CD4-positive, alpha-beta T cell treated with Interleukin-17A for 4 hours (primary cell): ENCODE measurements around the gene SH3TC1.

ENCODE experiments used
- DNase-seq: peaks from one replicate; pipeline ENCODE4 v3.0.0-alpha.2; 2020; ENCODE audit warnings: mixed read lengths

The SH3TC1 gene

DNA sequence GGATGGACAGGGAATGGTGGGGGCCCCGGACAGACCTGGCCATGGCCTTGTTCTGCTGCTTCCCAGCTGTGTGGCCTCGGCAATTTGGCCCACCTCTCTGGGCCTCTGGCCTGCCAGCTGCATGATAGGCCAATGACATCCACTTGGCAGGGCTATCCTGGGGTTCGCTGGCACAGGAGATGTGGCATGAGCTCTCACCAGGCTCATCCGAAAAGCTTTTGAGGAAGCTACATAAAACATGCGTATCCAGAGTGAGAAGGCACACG lies 18.1 kb downstream of the SH3TC1 start:
- no peak for DNase-seq

DNA sequence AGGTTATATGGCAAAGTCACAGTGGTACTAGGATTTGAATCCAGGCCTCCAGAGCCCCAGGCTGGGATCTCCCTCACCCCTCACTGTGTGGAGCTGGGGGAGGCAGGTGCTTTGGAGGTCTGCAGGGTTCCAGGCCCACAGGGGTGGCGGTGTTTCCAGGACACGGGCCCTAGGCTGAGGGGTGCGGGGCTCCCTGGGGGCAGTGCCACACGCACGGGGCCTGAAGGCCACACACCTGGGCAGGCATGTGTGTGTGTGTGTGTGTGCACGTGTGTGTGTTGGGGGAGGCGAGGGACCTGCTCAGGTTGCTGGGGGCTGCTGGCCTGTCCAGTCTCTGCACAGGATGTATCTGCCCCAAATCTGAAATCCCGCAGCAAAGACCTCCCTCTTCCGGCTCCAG lies 18.8 kb downstream of the SH3TC1 start:
- DNase-seq = no peak

DNA sequence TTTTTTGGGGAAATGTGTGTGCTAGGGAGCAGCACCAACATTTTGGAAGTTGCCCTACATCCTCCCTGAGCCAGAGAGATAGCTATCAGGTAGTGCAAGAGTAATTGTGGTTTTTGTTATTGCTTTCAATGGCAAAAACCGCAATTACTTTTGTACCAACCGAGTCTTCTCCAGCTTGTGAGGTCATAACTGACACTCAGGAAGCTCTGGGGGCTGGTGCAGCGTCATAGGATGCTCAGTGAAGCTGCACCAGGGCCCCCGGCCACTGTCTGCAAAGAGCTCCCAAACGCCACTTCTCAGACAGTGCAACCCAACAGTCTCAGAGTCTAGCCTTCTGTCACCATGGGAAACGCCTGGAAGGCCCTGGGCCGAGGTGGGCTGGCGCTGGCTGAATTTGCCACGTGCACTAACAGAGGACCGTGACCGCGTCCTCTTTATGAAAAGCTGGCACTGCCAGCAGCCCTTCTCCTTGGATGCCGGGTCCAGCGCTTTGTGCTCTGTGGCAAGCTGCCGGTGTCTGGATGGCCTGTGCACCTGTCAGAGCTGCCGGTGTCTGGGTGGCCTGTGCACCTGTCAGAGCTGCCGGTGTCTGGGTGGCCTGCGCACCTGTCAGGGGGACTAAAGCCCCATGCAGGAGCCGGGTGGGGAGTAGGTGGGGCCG lies 19.4 kb downstream of the SH3TC1 start:
- no peak for DNase-seq

DNA sequence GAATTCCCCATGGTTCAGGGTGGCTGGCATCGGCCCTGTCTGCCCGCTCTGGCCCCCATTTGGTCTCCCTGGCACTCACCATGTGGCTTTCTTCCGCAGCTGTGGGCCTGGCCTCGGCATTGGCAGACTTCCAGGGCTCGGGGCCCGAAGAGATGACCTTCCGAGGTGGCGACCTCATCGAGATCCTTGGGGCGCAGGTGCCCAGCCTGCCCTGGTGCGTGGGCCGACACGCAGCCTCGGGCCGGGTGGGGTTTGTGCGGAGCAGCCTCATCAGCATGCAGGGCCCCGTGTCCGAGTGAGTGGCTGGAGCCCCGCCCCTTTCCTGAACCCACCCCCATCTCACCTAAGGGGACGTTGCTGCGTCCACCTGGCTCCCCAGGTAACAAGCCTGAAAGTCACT lies 20.1 kb downstream of the SH3TC1 start:
- no peak for DNase-seq

DNA sequence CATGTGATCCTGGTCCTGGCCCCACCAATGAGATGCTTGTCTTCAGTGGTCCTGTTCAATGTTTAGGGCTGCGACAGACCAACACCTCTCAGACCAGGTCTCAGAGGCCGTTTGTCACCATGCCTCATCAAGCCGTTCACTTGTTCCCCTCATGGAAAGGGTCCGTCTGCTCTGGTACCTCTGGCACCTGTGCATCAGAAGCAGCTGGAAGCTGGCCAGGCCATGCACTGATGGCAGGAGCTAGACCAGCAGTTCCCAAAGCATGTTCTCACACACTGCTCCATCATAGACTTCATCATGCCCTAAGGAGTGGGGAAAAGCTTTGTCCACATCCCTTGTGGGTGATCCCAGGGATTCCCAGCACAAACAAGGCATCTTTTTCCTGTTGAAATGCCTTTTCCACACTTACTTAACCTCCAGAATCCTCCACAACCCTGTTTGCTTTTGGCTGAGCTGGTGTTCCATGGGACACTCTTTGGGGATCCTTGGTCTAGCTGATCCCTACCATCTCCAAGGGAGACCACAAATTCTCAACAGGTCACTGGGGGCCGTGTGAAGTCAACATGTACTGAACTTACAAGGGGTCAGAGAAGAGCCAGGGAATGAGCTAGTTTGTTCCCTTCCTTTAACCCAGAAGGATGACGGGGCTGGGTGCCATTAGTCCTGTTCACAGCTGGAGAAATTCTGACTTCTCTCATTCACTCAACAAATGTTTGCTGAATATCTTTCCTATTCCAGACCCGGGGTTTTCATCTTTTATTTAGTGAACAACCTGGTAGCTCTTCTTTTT lies 21.8 kb downstream of the SH3TC1 start:
- no peak for DNase-seq

DNA sequence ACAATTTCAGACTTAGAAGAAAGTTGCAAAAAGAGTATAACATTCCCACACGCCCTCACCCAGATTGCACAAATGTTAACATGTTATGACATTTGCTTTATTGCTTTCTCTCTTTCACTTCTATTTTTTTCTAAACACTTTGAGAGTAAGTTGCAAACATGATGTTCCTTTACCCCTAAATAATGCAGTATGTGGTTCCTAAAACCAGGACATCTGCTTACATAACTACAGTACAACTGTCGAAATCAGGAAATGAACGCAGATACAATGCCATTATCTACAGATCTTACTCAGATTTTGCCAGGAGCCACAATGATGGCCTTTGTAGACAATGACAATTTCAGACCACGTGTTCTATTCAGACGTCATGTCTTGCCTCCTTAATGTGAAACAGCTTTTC lies 22.4 kb downstream of the SH3TC1 start:
- no peak for DNase-seq

DNA sequence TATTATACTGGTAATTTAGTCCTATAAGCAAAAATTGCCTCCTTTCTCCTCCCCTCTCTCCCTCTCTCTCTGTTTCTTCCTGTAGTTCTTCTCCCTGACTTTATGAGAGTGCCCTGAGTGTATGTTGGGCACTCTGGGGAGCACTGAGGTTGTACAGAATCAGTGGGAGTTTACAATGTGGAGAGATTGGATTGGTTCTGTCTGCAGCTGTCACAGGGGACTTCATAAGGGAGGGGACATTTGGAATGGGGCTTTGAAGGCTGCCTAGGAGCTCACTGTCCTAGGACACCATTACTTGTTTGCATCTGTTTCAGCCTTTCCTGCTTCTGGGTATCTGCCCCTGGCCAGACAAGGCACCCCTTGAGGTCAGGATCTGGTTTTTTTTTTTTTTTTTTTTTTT lies 22.9 kb downstream of the SH3TC1 start:
- no peak for DNase-seq

DNA sequence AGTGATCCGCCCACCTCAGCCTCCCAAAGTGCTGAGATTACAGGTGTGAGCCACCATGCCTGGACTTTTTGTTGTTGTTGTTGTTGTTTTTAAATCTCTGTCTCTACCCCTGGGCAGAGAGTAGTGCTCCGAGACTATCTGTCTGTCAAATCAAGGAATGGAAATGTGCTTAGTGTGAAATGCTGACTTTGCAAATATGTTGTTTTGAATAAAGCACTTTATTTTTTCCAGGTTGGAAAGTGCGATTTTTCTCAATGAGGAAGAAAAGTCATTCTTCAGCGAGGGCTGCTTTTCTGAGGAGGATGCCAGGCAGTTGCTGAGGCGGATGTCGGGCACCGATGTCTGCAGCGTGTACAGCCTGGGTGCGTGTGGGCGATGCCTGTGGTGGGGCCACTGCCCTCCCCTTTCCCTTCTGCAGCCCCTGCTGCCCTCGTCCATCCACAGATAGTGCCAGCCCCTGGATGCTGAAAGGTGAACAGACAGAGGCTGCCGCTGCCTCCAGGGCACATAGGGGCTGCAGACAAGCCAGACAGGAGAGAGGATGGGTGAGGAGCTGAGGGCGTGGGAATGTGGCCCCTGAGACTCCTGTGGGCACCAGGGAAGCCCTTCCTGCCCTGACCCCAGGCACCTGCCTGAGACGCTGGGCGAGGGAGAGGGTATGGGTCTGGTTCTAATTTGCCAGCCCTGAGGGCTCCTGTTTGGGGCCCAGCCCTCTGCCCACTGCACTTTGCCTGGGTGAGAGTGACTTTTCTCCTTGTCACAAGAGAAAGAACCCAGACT lies 23.7 kb downstream of the SH3TC1 start:
- DNase-seq = no peak

DNA sequence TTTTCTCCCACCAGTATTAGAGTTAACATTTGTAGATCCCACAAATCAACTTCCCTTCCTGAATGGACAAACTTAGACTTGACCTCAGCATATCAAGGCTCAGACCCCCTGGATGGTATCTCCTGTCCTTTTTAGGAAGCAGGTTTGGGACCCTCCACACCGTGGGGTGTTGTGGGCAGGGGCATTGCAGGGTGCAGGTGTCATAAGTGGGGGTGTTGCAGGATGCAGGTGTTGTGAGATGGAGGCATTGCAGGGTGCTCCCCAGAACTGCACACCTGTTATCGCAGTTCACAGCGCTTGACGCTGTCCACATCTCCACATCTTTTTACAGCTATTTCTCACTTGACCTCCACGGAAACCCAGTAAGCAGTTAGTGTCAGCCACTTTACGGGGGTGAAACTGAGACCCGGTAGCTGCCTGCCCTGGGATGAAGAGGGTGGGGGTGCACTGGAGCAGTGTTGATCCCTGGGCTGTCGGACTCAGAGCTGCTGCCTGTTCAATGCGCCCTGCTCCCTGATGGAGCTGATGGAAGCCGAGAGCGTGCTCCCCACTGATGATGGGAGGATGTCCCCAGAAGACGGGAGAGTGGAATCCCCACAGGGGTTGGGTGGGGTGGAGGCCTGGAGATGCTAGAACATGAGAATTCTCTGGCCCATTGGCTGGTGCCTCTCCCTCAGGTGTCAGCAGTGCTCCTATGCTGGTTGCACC lies 25.3 kb downstream of the SH3TC1 start:
- DNase-seq = no peak

DNA sequence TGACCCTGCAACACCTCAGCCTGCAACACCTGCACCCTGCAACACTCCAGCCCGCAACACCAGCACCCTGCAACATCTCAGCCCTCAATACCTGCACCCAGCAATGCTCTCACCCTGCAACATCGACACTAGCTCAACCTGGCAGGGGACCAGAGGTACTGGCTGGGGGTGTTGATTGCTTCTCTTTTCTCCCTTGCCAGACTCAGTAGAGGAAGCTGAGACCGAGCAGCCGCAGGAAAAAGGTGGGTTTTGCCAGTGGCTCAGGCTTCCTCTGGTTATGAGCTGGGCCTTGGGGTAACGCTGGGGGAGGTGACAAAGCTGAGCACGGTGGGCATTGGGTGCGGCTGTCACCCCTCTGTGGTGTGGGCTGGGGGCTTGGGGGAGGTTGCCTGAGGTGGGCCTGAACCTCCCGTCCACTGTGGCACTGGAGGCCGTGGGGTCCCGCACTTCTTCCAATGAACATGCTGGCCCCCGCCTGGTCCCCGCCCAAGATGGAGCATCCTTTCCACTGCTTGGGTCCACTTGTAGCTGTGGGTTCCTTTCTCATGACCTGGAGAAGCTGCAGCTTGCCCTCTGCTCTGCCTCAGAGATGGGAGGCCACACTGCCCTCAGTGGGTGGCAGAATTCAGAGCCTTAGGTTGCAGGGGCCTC lies 26.0 kb downstream of the SH3TC1 start:
- DNase-seq = peak; percentile 21

DNA sequence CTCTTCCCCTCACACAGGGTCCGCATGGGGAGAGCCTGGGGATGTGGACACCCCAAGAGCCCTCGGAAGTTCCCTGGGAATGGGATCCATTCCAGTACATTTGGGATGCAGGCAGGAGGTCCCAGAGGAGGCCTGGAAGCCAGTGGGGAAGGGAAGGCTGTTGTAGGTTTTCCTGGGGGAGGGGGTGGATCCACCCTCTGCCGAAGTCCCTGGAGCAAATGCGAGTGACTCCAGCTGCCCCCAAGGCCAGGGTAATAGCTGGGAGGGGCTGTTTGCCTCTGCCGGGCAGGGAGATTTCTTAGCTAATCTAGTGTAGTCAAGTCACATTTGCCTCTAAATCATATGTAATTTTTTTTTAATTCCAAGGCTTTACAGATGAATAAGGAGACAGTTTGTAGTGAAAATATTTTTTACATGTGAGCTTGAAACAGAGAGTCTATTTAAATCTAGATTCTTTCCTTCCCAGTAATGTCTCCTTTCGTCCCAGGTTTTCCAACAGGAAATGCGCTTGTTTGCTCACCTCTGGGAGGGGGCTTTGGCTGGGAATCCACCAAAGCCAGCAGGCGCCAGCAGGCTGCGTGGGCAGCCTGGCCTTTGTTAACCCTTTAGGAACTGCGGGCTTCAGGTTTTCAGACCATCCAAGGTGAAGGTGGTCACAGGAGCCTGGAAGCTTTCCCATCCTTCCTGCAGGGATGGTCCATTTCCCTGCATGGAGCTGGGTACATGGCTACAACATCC lies 26.8 kb downstream of the SH3TC1 start:
- no peak for DNase-seq

DNA sequence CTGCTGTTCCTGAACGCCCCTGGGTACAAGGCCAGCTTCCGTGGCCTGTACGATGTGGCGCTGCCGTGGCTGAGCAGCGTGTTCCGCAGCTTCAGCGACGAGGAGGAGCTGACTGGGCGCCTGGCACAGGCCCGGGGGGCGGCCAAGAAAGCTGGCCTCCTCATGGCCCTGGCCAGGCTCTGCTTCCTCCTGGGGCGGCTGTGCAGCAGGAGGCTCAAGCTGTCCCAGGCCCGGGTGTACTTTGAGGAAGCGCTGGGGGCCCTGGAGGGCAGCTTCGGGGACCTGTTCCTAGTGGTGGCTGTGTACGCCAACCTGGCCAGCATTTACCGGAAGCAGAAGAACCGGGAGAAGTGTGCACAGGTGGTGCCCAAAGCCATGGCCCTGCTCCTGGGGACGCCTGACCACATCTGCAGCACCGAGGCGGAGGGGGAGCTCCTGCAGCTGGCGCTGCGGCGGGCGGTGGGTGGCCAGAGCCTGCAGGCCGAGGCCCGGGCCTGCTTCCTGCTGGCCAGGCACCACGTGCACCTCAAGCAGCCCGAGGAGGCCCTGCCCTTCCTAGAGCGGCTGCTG lies 28.2 kb downstream of the SH3TC1 start:
- DNase-seq = no peak

DNA sequence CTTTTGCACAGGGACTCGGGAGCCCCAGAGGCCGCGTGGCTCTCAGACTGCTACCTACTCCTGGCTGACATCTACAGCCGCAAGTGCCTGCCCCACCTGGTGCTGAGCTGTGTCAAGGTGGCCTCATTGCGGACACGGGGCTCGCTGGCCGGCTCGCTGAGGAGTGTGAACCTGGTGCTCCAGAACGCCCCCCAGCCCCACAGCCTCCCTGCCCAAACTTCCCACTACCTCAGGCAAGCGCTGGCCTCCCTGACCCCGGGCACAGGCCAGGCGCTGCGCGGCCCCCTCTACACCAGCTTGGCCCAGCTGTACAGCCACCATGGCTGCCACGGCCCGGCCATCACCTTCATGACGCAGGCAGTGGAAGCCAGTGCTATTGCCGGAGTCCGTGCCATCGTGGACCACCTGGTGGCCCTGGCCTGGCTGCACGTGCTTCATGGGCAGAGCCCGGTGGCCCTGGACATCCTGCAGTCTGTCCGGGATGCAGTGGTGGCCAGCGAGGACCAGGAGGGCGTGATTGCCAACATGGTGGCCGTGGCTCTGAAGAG lies 28.8 kb downstream of the SH3TC1 start:
- no peak for DNase-seq

DNA sequence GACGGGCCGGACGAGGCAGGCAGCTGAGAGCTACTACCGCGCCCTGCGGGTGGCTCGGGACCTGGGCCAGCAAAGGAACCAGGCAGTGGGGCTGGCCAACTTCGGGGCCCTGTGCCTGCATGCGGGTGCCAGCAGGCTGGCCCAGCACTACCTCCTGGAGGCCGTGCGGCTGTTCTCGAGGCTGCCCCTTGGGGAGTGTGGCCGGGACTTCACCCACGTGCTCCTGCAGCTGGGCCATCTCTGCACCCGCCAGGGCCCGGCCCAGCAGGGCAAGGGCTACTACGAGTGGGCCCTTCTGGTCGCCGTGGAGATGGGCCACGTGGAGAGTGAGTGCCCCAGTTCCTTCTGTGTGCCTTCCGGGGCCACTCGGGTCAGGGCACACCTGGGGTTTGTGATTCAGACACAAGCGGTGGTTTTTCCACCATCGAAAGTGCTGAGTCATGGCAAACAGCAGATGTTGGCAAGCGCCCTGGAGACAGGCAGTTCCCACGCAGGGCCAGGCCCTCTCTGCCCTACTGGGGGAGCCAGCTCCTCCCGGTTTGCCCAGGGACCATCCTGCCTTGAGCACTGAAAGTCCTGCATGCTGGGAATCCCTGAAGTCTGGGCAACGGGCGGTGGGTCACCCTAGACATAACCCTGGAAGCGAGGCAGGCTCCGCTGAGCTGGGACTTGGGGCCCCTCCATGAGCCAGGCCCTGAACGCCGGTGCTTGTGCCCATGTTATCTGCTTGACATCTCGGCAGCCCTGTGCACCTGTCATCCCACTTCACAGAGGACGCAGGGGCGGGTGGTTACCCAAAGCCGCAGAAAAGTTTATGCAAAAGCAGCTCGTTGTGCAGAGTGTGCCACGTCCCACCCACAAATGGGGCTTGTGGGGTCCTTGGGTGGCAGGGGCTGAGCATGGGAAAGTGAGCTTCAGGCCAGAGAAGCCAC lies 29.5 kb downstream of the SH3TC1 start:
- DNase-seq = peak; percentile 74

DNA sequence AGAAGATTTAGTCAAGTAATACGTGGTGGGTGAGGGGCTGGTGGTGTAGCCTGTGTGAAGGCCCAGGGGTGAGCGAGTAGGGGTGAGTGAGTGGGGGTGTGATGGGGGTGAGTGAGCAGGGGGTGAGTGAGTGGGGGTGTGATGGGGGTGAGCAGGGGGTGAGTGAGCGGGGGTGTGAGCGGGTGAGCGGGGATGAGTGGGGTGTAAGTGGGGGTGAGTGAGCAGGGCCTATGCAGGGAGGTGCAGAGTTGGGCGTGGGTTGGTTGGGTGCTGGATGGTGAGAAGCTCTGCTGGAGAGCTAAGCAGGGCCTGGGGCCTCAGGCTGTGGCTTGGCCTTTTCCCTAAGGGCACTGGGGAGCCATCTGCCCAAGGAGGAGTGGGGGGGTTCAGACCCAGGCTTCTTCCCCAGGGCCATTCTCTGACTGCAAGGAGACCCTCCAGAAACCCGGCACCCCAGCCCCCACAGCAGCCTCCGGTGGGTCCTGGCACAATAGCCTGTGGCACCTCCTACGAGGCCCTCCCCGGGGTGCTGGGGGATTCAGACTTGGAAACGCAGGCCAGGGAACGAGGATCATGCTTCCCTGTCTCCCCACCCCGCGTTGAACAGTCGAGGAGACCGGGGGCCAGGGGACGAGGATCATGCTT lies 30.4 kb downstream of the SH3TC1 start:
- peak; percentile 29 for DNase-seq

DNA sequence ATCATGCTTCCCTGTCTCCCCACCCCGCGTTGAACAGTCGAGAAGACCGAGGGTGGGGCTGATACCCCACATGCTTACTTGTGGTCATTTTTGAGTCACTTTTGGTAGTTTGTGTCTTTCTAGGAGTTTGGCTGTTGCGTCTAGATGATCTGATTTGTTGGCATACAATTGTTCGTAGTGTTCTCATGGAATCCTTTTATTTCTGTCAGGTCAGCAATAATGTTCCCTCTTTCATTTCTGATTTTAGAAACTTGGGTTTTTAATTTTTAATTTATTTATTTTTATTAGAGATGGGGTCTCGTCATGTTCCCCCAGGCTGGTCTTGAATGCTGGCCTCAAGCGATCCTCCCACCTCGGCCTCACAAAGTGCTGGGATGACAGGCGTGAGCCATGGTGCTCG lies 30.9 kb downstream of the SH3TC1 start:
- no peak for DNase-seq

DNA sequence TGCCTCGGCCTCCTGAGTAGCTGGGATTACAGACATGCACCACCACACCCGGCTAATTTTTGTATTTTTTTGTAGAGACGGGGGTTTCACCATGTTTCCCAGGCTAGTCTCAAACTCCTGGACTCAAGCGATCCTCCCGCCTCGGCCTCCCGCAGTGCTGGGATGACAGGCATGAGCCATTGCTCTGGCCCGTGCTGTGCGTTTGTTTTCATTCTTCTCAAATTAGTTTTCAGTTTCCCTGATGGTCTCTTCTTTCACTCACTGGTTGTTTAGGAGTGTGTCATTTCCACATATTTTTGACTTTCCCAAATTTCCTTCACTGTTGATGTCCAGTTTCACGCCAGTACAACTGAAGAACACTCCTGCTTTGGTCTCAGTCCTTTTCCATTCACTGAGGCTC lies 31.8 kb downstream of the SH3TC1 start:
- no peak for DNase-seq

DNA sequence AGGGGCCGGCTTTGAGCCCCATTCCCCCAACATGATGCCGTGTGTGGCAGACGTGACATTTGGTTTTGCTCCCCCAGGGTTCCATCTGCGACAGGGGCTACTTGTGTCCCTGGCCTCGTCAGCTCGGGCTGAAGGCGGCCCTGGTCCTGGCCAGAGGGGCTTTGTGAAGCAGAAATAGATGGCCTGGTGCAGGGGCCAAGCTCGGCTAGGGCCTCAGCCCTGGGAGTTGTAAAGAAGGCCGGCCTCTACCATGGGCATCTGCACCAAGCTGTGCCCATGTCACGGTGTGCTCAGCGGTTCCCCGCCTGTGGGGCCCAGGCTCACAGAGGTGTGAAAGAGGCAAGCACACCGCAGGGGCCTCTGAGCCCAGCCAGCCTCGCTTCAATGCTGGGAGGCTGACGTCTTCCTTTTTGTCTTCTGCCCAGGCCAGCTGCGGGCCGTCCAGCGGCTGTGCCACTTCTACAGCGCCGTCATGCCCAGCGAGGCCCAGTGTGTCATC lies 32.5 kb downstream of the SH3TC1 start:
- DNase-seq = no peak

DNA sequence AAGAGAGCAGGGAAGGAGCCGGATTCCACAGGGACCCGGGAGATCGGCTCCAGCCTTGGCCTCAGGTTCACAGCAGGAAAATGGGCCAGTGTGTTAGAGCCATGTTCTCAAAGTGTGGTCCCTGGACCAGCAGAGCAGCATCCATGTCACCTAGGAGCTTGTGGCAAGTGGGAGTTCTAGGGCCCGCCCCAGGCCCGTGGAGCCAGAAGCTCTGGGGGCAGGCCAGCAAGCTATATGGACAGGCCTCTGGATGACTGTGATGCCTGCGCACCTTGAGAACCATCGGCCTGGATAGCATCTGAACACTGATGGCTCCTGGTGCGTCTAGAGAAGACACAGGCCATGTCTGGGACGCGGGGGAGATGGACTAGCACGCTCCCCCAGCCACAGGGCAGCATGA lies 33.7 kb downstream of the SH3TC1 start:
- no peak for DNase-seq
